PC-3 (cell line): ENCODE measurements around the gene SMG9. TPM values are rescaled to one million over a fixed set of nuclear protein-coding genes. Genes with fewer than 3 reads are reported as not detected.
A peak's percentile ranks its signal among the peaks of the same experiment; 100 is the strongest.

Experiments used
- ATAC-seq: fragments of 200-7000 bp; cut with Tn5 transposase; 2 replicates; pipeline ENCODE4 v1.9.1; 2020; ENCODE audit warnings: mild to moderate bottlenecking, moderate library complexity
- BruUV-seq: library from RNA; stranded (reverse); fragments of 400-500 nt; replicated peaks from 2 replicates; lab custom pipeline; 2021; lab: Mats Ljungman, UMichigan
- CTCF ChIA-PET: fragments of 300-600 bp; sonication (Branson Sonifier 250); formaldehyde crosslinking; loops from one replicate; lab custom pipeline; 2022; ENCODE audit warnings: antibody characterized with exemption; lab: Charles Lee
- POLR2A ChIA-PET: fragments of 300-600 bp; sonication (Branson Sonifier 250); formaldehyde crosslinking; loops from one replicate; lab custom pipeline; 2022; ENCODE audit warnings: antibody characterized with exemption; ENCODE audit not compliant: unreplicated experiment; lab: Charles Lee
- DNase-seq: peaks from one replicate; pipeline ENCODE4 v3.0.0-alpha.2; 2015
- H2AFZ ChIP-seq: fragments of 300-600 bp; sonication (generic); 2 replicates; pipeline ENCODE4 v1.6.0; 2016; ENCODE audit warnings: antibody characterized with exemption, low read length
- H3F3A ChIP-seq: fragments of 300-600 bp; sonication (generic); one replicate; pipeline ENCODE4 v1.6.0; 2017; ENCODE audit warnings: antibody characterized with exemption, low read length, control low read depth, mild to moderate bottlenecking; ENCODE audit not compliant: unreplicated experiment
- H3K27ac ChIP-seq: fragments of 300-600 bp; sonication (generic); 2 replicates; pipeline ENCODE4 v1.5.1; 2016; ENCODE audit warnings: mild to moderate bottlenecking, low read length
- H3K27me3 ChIP-seq: fragments of 300-600 bp; sonication (generic); 2 replicates; pipeline ENCODE4 v1.6.1; 2016; ENCODE audit warnings: low read length, mixed read lengths
- H3K36me3 ChIP-seq: fragments of 300-600 bp; sonication (generic); 2 replicates; pipeline ENCODE4 v1.6.1; 2016; ENCODE audit warnings: low read depth, mixed run types, low read length, mixed read lengths
- H3K4me1 ChIP-seq: fragments of 300-600 bp; sonication (generic); 2 replicates; pipeline ENCODE4 v1.5.1; 2016; ENCODE audit warnings: low read length; ENCODE audit not compliant: insufficient read depth
- H3K4me2 ChIP-seq: fragments of 300-600 bp; sonication (generic); 2 replicates; pipeline ENCODE4 v1.6.0; 2016; ENCODE audit warnings: low read length
- H3K4me3 ChIP-seq: fragments of 300-600 bp; sonication (generic); 2 replicates; pipeline ENCODE4 v1.5.1; 2016; ENCODE audit warnings: mild to moderate bottlenecking, low read length, mixed read lengths
- H3K79me2 ChIP-seq: fragments of 300-600 bp; sonication (generic); 2 replicates; pipeline ENCODE4 v1.6.1; 2017; ENCODE audit warnings: low read length, mixed read lengths
- H3K9ac ChIP-seq: fragments of 300-600 bp; sonication (generic); 2 replicates; pipeline ENCODE4 v1.6.0; 2016; ENCODE audit warnings: mild to moderate bottlenecking, low read length
- H3K9me2 ChIP-seq: fragments of 300-600 bp; sonication (generic); replicated peaks from 2 replicates; pipeline ENCODE4 v1.6.1; 2016; ENCODE audit warnings: mixed run types, low read length, mixed read lengths
- H3K9me3 ChIP-seq: fragments of 300-600 bp; sonication (generic); 2 replicates; pipeline ENCODE4 v1.6.1; 2016; ENCODE audit warnings: low read length, mixed read lengths
- H4K20me1 ChIP-seq: fragments of 300-600 bp; sonication (generic); 2 replicates; pipeline ENCODE4 v1.6.1; 2016; ENCODE audit warnings: low read length, mixed read lengths
- EZH2 ChIP-seq: fragments of 300-600 bp; sonication (generic); IDR thresholded peaks from one replicate; pipeline ENCODE4 v1.6.1; 2017; ENCODE audit warnings: antibody characterized with exemption, mild to moderate bottlenecking, low read length; ENCODE audit not compliant: unreplicated experiment
- EZH2phosphoT487 ChIP-seq: fragments of 300-600 bp; sonication (generic); IDR thresholded peaks from 2 replicates; pipeline ENCODE4 v1.6.1; 2018; ENCODE audit warnings: mild to moderate bottlenecking, antibody characterized with exemption, low read length, borderline replicate concordance
- intact Hi-C: fragments of 100-400 bp; cut with micrococcal nuclease; formaldehyde crosslinking; loops from 2 replicates; pipeline ENCODE4 v1.9.0; 2023
- total RNA-seq: library from RNA; depleted of rRNA; stranded (reverse); fragments of >200 nt; gene quantifications from 2 replicates; pipeline ENCODE4 v1.2.3, GENCODE V29; 2014
- TF ChIP-seq, protein P1 (sequence below): fragments of 300-600 bp; sonication (generic); conservative IDR thresholded peaks from 2 replicates; pipeline ENCODE4 v1.5.1; 2017; ENCODE audit warnings: antibody characterized with exemption, low read depth, mild to moderate bottlenecking, low read length

The SMG9 gene
- total RNA-seq, 1 experiment from 2014 or later, result 48.8 TPM

DNA sequence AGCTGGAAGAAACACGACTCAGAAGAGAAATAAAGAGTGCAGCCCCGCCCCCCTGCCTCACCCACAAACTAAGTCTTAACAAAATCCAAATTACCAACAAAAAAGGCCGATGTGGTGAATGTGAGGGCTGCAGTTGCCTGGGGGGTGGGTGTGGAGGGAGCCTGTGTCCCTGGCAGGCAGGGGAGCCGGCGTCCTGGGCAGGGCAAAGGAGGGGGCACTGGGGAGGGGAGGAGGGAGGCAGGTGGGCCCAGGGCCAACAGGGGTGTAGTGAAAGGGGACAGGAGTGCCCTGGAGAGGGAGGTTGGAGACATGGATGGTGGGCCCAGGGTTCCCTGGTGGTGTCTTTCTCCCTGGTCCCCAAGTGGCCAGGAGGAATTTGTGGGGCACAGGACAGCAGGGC is 34.8 kb downstream of the SMG9 start:
- no peaks in the 10 kb centered on the region for H3K36me3 ChIP-seq
- ATAC-seq, result 0 out of 2 replicates have a peak, but pooled peaks have one; percentile 31
- no peaks in the 10 kb centered on the region for H3K4me1 ChIP-seq
- intact Hi-C loops, result no loop called here
- H3K9me3 ChIP-seq, result no peaks in the 10 kb centered on the region
- no peaks in the 10 kb centered on the region for H4K20me1 ChIP-seq
- no peaks in the 10 kb centered on the region for H3K9me2 ChIP-seq
- H3K27ac ChIP-seq, result no peak overlapping the region
- H3K4me3 ChIP-seq, result no peak overlapping the region
- ChIA-PET CTCF (no interaction called here), POLR2A (no interaction called here)
- H3F3A ChIP-seq, result no peaks in the 10 kb centered on the region
- no peak for DNase-seq
- H3K79me2 ChIP-seq, result no peaks in the 10 kb centered on the region
- no peak for TF ChIP-seq EZH2
- no peak for TF ChIP-seq EZH2phosphoT487
- TF ChIP-seq, protein P1, sequence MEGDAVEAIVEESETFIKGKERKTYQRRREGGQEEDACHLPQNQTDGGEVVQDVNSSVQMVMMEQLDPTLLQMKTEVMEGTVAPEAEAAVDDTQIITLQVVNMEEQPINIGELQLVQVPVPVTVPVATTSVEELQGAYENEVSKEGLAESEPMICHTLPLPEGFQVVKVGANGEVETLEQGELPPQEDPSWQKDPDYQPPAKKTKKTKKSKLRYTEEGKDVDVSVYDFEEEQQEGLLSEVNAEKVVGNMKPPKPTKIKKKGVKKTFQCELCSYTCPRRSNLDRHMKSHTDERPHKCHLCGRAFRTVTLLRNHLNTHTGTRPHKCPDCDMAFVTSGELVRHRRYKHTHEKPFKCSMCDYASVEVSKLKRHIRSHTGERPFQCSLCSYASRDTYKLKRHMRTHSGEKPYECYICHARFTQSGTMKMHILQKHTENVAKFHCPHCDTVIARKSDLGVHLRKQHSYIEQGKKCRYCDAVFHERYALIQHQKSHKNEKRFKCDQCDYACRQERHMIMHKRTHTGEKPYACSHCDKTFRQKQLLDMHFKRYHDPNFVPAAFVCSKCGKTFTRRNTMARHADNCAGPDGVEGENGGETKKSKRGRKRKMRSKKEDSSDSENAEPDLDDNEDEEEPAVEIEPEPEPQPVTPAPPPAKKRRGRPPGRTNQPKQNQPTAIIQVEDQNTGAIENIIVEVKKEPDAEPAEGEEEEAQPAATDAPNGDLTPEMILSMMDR, result no peak
- no TSS peak for BruUV-seq
- H2AFZ ChIP-seq, result no peak overlapping the region
- H3K9ac ChIP-seq, result no peak overlapping the region
- H3K4me2 ChIP-seq, result no peak overlapping the region
- no peaks in the 10 kb centered on the region for H3K27me3 ChIP-seq

DNA sequence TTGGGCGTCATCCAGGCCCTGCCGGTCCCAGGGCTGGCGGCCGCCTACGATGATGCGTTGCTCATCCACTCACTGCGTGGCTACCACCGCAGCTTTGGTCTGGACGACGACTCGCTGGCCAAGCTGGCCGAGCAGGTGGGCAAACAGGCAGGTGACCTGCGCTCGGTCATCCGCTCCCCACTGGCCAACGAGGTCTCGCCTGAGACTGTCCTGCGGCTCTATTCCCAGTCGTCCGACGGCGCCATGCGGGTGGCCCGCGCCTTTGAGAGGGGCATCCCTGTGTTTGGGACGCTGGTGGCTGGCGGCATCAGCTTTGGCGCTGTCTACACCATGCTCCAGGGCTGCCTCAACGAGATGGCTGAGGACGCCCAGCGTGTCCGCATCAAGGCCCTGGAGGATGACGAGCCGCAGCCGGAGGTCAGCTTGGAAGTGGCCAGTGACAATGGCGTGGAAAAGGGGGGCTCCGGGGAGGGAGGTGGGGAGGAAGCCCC is 35.3 kb downstream of the SMG9 start:
- POLR2A ChIA-PET, result no interaction called here
- CTCF ChIA-PET, result no interaction called here

More for the DNA sequence above, 35.3 kb downstream of the SMG9 start:
- H3K9me2 ChIP-seq, result no peaks in the 10 kb centered on the region
- H3K79me2 ChIP-seq, result no peaks in the 10 kb centered on the region
- TF ChIP-seq, protein P1, result no peak
- TF ChIP-seq EZH2phosphoT487, result no peak
- no peak for TF ChIP-seq EZH2
- H3K4me3 ChIP-seq, result no peak overlapping the region
- H3K27ac ChIP-seq, result no peak overlapping the region
- no peaks in the 10 kb centered on the region for H3K9me3 ChIP-seq
- intact Hi-C loops, result no loop called here
- ATAC-seq (no peak), DNase-seq (no peak)
- H3F3A ChIP-seq, result no peaks in the 10 kb centered on the region
- no TSS peak for BruUV-seq
- H2AFZ ChIP-seq, result no peak overlapping the region
- no peaks in the 10 kb centered on the region for H3K4me1 ChIP-seq
- H3K36me3 ChIP-seq, result no peaks in the 10 kb centered on the region
- no peak overlapping the region for H3K4me2 ChIP-seq
- no peaks in the 10 kb centered on the region for H4K20me1 ChIP-seq
- no peaks in the 10 kb centered on the region for H3K27me3 ChIP-seq
- H3K9ac ChIP-seq, result no peak overlapping the region
